ENCODE measurements around the gene MMD. TPM values are rescaled to one million over a fixed set of nuclear protein-coding genes. Genes with fewer than 3 reads are reported as not detected.
"Not testable (repeated sequence)": the region's sequence is repeated elsewhere in the genome, so short reads cannot be mapped to it uniquely, and the experiment has no call there.

MMD gene
- total RNA-seq, 2 experiments from 2014 or later, result 29.6 to 30.8 TPM

- Mint-ChIP-seq H3K27me3 (peaks cover 7% of the 10 kb centered on the region), H3K9me3 (peaks cover under 1% of the 10 kb centered on the region), H3K36me3 (ENCODE audit: low read depth) (no peaks in the 10 kb centered on the region), H3K4me1 (peaks cover 17% of the 10 kb centered on the region), H3K27ac (no peak overlapping the region), H3K4me3 (no peak overlapping the region)
- DNase-seq, result no peak
- POLR2A ChIA-PET, result no interaction called here
- CTCF ChIA-PET, result no interaction called here
These were observed 30.1 kb upstream of the MMD start for GRCh38 chr17:55451758-55452138.

- peaks cover 7% of the 10 kb centered on the region for H3K27me3 Mint-ChIP-seq
- no peak overlapping the region for H3K27ac Mint-ChIP-seq
- H3K36me3 Mint-ChIP-seq (ENCODE audit: low read depth), result no peaks in the 10 kb centered on the region
- DNase-seq, result no peak
- no peak overlapping the region for H3K4me3 Mint-ChIP-seq
- H3K4me1 Mint-ChIP-seq, result peaks cover 17% of the 10 kb centered on the region
- no peaks in the 10 kb centered on the region for H3K9me3 Mint-ChIP-seq
- CTCF ChIA-PET, result no interaction called here
- POLR2A ChIA-PET, result no interaction called here
These were observed 29.6 kb upstream of the MMD start for GRCh38 chr17:55451203-55451641.

GRCh38 chr17:55450232-55450825, 28.7 kb upstream of the MMD start:
- no peak overlapping the region for H3K4me3 Mint-ChIP-seq
- DNase-seq, result no peak
- ChIA-PET POLR2A (no interaction called here), CTCF (no interaction called here)
- H3K36me3 Mint-ChIP-seq (ENCODE audit: low read depth), result no peaks in the 10 kb centered on the region
- H3K27ac Mint-ChIP-seq, result no peak overlapping the region
- no peaks in the 10 kb centered on the region for H3K9me3 Mint-ChIP-seq
- peaks cover 17% of the 10 kb centered on the region for H3K4me1 Mint-ChIP-seq
- peaks cover 7% of the 10 kb centered on the region for H3K27me3 Mint-ChIP-seq

DNA sequence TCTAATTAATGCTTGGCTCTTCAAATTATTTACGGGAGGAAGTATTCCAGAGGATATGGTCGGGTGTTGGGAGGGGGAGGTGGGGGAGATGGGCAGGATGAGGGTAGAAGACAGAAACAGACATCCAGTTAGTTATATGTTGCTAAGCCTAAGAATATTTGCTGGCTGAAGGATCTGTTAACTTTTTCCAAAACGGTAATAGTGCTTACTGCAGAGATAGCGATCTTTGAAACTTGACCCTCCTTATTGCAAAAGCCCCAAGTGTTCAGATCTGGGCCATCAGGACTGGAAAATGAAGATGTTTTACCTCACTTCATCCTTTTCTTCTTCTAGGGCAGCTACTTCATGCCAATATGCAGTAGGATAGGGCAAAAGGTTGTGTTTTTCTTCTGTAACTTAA, 27.0 kb upstream of the MMD start:
- Mint-ChIP-seq H3K9me3 (no peaks in the 10 kb centered on the region), H3K4me3 (no peak overlapping the region), H3K27me3 (peaks cover 2% of the 10 kb centered on the region), H3K36me3 (ENCODE audit: low read depth) (no peaks in the 10 kb centered on the region), H3K27ac (no peak overlapping the region), H3K4me1 (peaks cover 14% of the 10 kb centered on the region)
- POLR2A ChIA-PET, result no interaction called here
- no peak for DNase-seq
- CTCF ChIA-PET, result no interaction called here

GRCh38 chr17:55446581-55447205, 25.1 kb upstream of the MMD start:
- Mint-ChIP-seq H3K9me3 (no peaks in the 10 kb centered on the region), H3K27ac (no peak overlapping the region), H3K27me3 (peaks cover 2% of the 10 kb centered on the region), H3K36me3 (ENCODE audit: low read depth) (no peaks in the 10 kb centered on the region), H3K4me1 (peaks cover 3% of the 10 kb centered on the region), H3K4me3 (no peak overlapping the region)
- ChIA-PET CTCF (interaction anchor here (0.9 kb wide), 1 partner anchor 90 kb away, joined by 3 read pairs; no protein-coding TSS in a partner anchor), POLR2A (no interaction called here)
- DNase-seq, result no peak

DNA sequence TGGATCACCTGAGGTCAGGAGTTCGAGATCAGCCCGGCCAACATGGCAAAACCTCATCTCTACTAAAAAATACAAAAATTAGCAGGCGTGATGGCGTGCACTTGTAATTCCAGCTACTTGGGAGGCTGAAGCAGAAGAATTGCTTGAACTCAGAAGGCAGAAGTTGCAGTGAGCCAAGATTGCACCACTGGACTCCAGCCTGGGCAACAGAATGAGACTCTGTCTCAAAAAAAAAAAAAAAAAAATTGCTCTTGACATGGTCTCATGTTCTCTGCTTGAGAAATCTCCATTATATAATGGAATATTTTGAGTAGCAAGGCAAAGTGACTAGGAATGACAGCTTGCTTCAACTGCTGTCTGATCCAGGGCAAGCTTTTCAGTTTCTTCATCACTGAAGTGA, 24.4 kb upstream of the MMD start:
- H3K27me3 Mint-ChIP-seq; CTCF ChIA-PET; H3K4me3 Mint-ChIP-seq; POLR2A ChIA-PET; H3K9me3 Mint-ChIP-seq; H3K4me1 Mint-ChIP-seq; DNase-seq; H3K27ac Mint-ChIP-seq; H3K36me3 Mint-ChIP-seq (ENCODE audit: low read depth): not testable (repeated sequence)

- no peak overlapping the region for H3K4me3 Mint-ChIP-seq
- H3K27ac Mint-ChIP-seq, result no peak overlapping the region
- no peaks in the 10 kb centered on the region for H3K9me3 Mint-ChIP-seq
- no peaks in the 10 kb centered on the region for H3K36me3 Mint-ChIP-seq (ENCODE audit: low read depth)
- H3K4me1 Mint-ChIP-seq, result no peaks in the 10 kb centered on the region
- POLR2A ChIA-PET, result no interaction called here
- CTCF ChIA-PET, result no interaction called here
- peaks cover 3% of the 10 kb centered on the region for H3K27me3 Mint-ChIP-seq
- no peak for DNase-seq
These were observed 23.1 kb upstream of the MMD start for GRCh38 chr17:55444471-55445441.

DNA sequence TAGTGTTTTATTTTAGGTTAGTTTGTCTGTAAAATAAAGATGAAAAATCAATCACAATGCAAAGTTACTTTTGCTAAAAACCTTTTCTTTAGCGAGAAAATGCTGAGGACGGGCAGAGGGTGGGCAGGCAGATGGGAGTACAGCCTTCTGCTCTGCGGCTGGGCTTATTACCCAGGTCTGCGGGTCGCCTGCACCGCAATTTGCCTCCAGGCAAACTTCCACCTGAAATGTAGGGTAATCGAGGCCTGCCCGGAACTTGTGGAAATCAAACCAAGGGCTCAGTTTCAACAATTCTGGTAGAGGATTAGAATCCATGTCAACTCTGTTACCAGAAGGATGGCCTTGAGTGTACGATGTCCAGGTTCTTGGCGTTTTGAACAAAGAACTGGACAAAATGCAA, 22.3 kb upstream of the MMD start:
- Mint-ChIP-seq H3K36me3 (ENCODE audit: low read depth) (no peaks in the 10 kb centered on the region), H3K4me3 (no peak overlapping the region), H3K4me1 (no peaks in the 10 kb centered on the region), H3K9me3 (no peaks in the 10 kb centered on the region), H3K27ac (no peak overlapping the region), H3K27me3 (peaks cover 3% of the 10 kb centered on the region)
- ChIA-PET POLR2A (no interaction called here), CTCF (no interaction called here)
- no peak for DNase-seq

DNA sequence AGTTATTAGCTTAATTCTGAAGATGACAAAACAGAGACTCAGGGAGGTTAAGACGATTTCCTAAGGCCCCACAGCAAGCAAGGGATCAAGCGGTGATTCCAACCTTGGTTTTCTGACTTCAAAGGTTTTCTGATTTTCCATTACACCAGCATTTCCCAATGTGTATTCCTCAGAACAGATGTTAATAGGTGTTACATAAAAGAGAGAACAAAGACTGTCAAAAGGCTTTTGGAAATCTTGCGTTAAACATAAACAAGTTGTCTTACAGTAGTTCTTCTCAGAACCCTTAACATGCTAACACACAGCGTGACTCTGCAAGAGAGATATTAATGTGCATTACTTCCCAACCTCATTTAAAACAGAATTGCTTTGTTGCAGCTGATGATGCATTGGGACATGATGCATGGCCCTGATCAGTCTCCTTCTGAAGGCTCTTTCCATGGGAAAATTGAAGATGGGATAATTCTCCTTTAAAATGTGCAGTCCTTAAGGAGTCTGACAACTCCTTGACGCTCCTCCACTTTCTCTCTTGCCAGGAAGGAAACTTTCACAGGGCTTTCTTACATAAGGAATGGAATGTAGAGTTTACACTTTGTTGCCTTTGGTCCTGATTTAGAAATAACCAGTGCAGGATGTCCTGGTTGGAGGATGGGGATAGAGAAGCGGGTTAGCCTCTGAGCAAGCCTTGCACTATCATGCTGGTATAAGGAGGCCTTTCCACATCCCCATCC, 21.5 kb upstream of the MMD start:
- DNase-seq, result no peak
- Mint-ChIP-seq H3K4me3 (no peak overlapping the region), H3K36me3 (ENCODE audit: low read depth) (no peaks in the 10 kb centered on the region), H3K27me3 (peaks cover 3% of the 10 kb centered on the region), H3K4me1 (no peaks in the 10 kb centered on the region), H3K9me3 (no peaks in the 10 kb centered on the region), H3K27ac (no peak overlapping the region)
- ChIA-PET POLR2A (interaction anchor here (1.0 kb wide), 1 partner anchor 11 kb away, joined by 3 read pairs; no protein-coding TSS in a partner anchor), CTCF (no interaction called here)

GRCh38 chr17:55442462-55442861, 20.8 kb upstream of the MMD start:
- peaks cover 3% of the 10 kb centered on the region for H3K27me3 Mint-ChIP-seq
- H3K4me1 Mint-ChIP-seq, result peaks cover 2% of the 10 kb centered on the region
- H3K27ac Mint-ChIP-seq, result no peak overlapping the region
- H3K4me3 Mint-ChIP-seq, result no peak overlapping the region
- DNase-seq, result no peak
- POLR2A ChIA-PET, result interaction anchor here (1.0 kb wide), 1 partner anchor 10 kb away, joined by 3 read pairs; no protein-coding TSS in a partner anchor
- CTCF ChIA-PET, result no interaction called here
- H3K36me3 Mint-ChIP-seq (ENCODE audit: low read depth), result no peaks in the 10 kb centered on the region
- H3K9me3 Mint-ChIP-seq, result no peaks in the 10 kb centered on the region

DNA sequence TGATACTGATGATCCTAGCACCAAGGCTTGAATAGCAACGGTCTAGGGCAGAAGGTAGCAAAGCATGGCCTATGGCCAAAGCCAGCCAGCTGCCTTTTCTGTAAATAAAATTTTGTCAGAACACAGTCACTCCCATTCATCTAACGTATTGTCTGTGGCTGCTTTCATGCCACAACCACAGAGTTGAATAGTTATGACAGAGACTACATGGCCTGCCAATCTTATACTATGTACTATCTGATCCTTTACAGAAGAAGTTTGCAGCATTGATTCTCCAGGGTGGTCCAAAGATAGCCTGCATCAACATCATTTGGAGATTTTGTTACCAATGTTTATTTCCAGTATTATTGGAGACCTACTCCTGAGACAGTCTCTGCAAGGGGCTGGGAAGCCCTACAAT, 19.9 kb upstream of the MMD start:
- DNase-seq, result no peak
- peaks cover 7% of the 10 kb centered on the region for H3K4me1 Mint-ChIP-seq
- H3K27me3 Mint-ChIP-seq, result peaks cover 5% of the 10 kb centered on the region
- ChIA-PET POLR2A (no interaction called here), CTCF (no interaction called here)
- no peaks in the 10 kb centered on the region for H3K9me3 Mint-ChIP-seq
- H3K36me3 Mint-ChIP-seq (ENCODE audit: low read depth), result no peaks in the 10 kb centered on the region
- no peak overlapping the region for H3K4me3 Mint-ChIP-seq
- H3K27ac Mint-ChIP-seq, result no peak overlapping the region

DNA sequence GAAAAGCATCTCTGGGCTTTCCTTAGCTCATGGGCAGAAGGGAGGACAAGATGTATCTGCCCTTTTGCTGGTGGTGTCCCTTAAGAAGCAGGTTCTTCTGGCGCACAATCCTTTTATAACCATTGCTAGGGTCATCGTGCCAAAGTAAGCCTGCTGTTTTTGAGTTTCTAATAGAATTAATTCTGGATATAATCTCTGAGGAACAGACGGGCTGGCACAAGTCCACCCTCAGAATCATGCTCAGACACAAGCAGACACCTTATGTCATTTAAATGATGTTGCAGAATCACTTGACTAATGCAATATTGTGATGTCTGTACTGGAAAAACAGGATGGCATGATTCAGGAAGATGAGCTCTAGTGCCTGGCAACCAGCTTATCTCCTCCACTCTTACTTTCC, 18.8 kb upstream of the MMD start:
- Mint-ChIP-seq H3K27ac (no peak overlapping the region), H3K4me1 (peaks cover 10% of the 10 kb centered on the region), H3K36me3 (ENCODE audit: low read depth) (no peaks in the 10 kb centered on the region), H3K27me3 (peaks cover 5% of the 10 kb centered on the region), H3K4me3 (no peak overlapping the region), H3K9me3 (no peaks in the 10 kb centered on the region)
- ChIA-PET POLR2A (no interaction called here), CTCF (no interaction called here)
- no peak for DNase-seq

- DNase-seq, result no peak
- Mint-ChIP-seq H3K27ac (no peak overlapping the region), H3K27me3 (peaks cover 5% of the 10 kb centered on the region), H3K9me3 (no peaks in the 10 kb centered on the region), H3K4me3 (no peak overlapping the region), H3K4me1 (peaks cover 26% of the 10 kb centered on the region), H3K36me3 (ENCODE audit: low read depth) (no peaks in the 10 kb centered on the region)
- POLR2A ChIA-PET, result interaction anchor here (1.1 kb wide), 1 partner anchor 15 kb away, joined by 3 read pairs; the partner anchor contains the start of gene MMD
- CTCF ChIA-PET, result no interaction called here
These were observed 15.5 kb upstream of the MMD start for GRCh38 chr17:55437159-55437605.

All from activated CD4-positive, alpha-beta memory T cell treated with anti-CD3 and anti-CD28 coated beads, Interleukin-2, amount 10 ng/mL, durations not matched to agents 7 days and 5 days (primary cell).